ENCODE data around the gene ZBTB18. TPM values are rescaled to one million over a fixed set of nuclear protein-coding genes. Genes with fewer than 3 reads are reported as not detected.
A peak's percentile ranks its signal among the peaks of the same experiment; 100 is the strongest.

ZBTB18 gene
- total RNA-seq, 4 donors from 2014 or later: 6.7 to 14.7 (median 11.8) TPM

- TF ChIP-seq CTCF (IDR thresholded peaks at IDR 0.05) (no peak), POLR2A (IDR thresholded peaks at IDR 0.05) (no peak), EP300 (IDR thresholded peaks at IDR 0.05) (no peak), POLR2AphosphoS5 (IDR thresholded peaks at IDR 0.05) (no peak)
- no peaks in the 10 kb centered on the region for H3K36me3 ChIP-seq
- no peaks in the 10 kb centered on the region for H3K9me3 ChIP-seq
- 92% methylated on average over 8 of the region's 8 CpGs for WGBS
- H3K4me3 ChIP-seq: no peak overlapping the region
- H3K4me1 ChIP-seq: peaks cover 5% of the 10 kb centered on the region
- no peak overlapping the region for H3K27ac ChIP-seq
- DNase-seq (ENCODE audit: low spot score in 2 of 2): no peak
- peaks cover 10% of the 10 kb centered on the region for H3K27me3 ChIP-seq
Measured at GRCh38 chr1:244076740-244077139, 25.7 kb downstream of the ZBTB18 start.

- Histone ChIP-seq H3K36me3 (no peaks in the 10 kb centered on the region), H3K9me3 (no peaks in the 10 kb centered on the region), H3K27me3 (peaks cover 10% of the 10 kb centered on the region), H3K27ac (no peak overlapping the region), H3K4me3 (no peak overlapping the region), H3K4me1 (peaks cover 5% of the 10 kb centered on the region)
- WGBS: 71% methylated on average over 22 of the region's 22 CpGs
- DNase-seq (ENCODE audit: low spot score in 2 of 2): no peak
- no peak for TF ChIP-seq EP300 (IDR thresholded peaks at IDR 0.05)
- no peak for TF ChIP-seq POLR2A (IDR thresholded peaks at IDR 0.05)
- no peak for TF ChIP-seq POLR2AphosphoS5 (IDR thresholded peaks at IDR 0.05)
- no peak for TF ChIP-seq CTCF (IDR thresholded peaks at IDR 0.05)
Measured at GRCh38 chr1:244077473-244078220, 26.6 kb downstream of the ZBTB18 start.

- 69% methylated on average over 8 of the region's 12 CpGs for WGBS
- TF ChIP-seq POLR2AphosphoS5 (IDR thresholded peaks at IDR 0.05): no peak
- H3K9me3 ChIP-seq: no peaks in the 10 kb centered on the region
- peaks cover 3% of the 10 kb centered on the region for H3K4me1 ChIP-seq
- H3K36me3 ChIP-seq: no peaks in the 10 kb centered on the region
- H3K27ac ChIP-seq: no peak overlapping the region
- no peak overlapping the region for H3K4me3 ChIP-seq
- H3K27me3 ChIP-seq: peaks cover 23% of the 10 kb centered on the region
- no peak for DNase-seq (ENCODE audit: low spot score in 2 of 2)
Measured at GRCh38 chr1:244080343-244080929, 29.4 kb downstream of the ZBTB18 start.

- Histone ChIP-seq H3K27ac (no peak overlapping the region), H3K27me3 (peaks cover 23% of the 10 kb centered on the region), H3K9me3 (no peaks in the 10 kb centered on the region), H3K4me3 (no peak overlapping the region), H3K36me3 (no peaks in the 10 kb centered on the region), H3K4me1 (no peaks in the 10 kb centered on the region)
- WGBS: 80% methylated on average over 3 of the region's 3 CpGs
- DNase-seq (ENCODE audit: low spot score in 2 of 2): peak in 1 of 2 donors; percentile 34
- TF ChIP-seq EP300 (IDR thresholded peaks at IDR 0.05) (no peak), CTCF (IDR thresholded peaks at IDR 0.05) (no peak), POLR2A (IDR thresholded peaks at IDR 0.05) (no peak), POLR2AphosphoS5 (IDR thresholded peaks at IDR 0.05) (no peak)
Measured at GRCh38 chr1:244082969-244083368, 31.9 kb downstream of the ZBTB18 start.

GRCh38 chr1:244083383-244083943 is 32.4 kb downstream of the ZBTB18 start:
- Histone ChIP-seq H3K36me3 (no peaks in the 10 kb centered on the region), H3K27ac (no peak overlapping the region), H3K4me3 (no peak overlapping the region), H3K4me1 (no peaks in the 10 kb centered on the region), H3K27me3 (peaks cover 23% of the 10 kb centered on the region), H3K9me3 (no peaks in the 10 kb centered on the region)
- 64% methylated on average over 5 of the region's 5 CpGs for WGBS
- no peak for TF ChIP-seq EP300 (IDR thresholded peaks at IDR 0.05)
- no peak for TF ChIP-seq POLR2AphosphoS5 (IDR thresholded peaks at IDR 0.05)
- TF ChIP-seq POLR2A (IDR thresholded peaks at IDR 0.05): no peak
- no peak for TF ChIP-seq CTCF (IDR thresholded peaks at IDR 0.05)
- peak in 1 of 2 donors; percentile 44 for DNase-seq (ENCODE audit: low spot score in 2 of 2)
